Measurements from ENCODE around the gene STK24.

DNA sequence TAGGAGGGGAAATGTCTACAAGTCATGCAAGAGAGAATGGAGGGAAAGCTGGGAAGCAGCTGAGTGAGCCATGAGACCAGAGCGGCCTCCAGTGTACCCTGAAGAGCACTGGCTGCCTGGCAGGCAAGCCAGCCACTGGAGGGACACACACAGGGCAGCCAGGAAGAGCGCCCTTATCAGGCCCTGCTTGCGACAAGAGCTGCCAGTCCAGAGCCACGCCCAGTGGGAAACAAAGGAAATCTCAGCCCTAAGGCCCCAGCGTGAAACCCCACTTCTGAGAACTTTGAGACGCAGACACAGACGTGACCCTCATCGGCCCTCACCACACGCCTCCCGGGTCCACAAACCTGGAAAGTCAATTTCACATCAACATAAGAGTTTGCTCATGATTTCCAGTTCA lies 105.0 kb downstream of the STK24 start:
- TF ChIP-seq HCFC1 (IDR thresholded peaks at IDR 0.05; ENCODE audit: low read length) (no peak), ZNF274 (IDR thresholded peaks at IDR 0.05; ENCODE audit: insufficient read depth, insufficient read length) (no peak), BRCA1 (IDR thresholded peaks at IDR 0.05; ENCODE audit: low read depth, low read length) (no peak), EZH2 (IDR thresholded peaks at IDR 0.05; ENCODE audit: borderline replicate concordance, control insufficient read depth, low read depth, low read length) (no peak), SMAD1 (IDR thresholded peaks at IDR 0.05; ENCODE audit: low read depth, partially characterized antibody) (no peak)
